HepG2 (cell line): ENCODE measurements around the gene GRIFIN. TPM values are rescaled to one million over a fixed set of nuclear protein-coding genes. Genes with fewer than 3 reads are reported as not detected.

ENCODE experiments used
- ARNTL ChIP-seq: sonication (generic); formaldehyde crosslinking; IDR thresholded peaks from 2 replicates; pipeline ENCODE4 v1.4.0; 2020; ENCODE audit warnings: mild to moderate bottlenecking, missing genetic modification reagents
- CBX1 ChIP-seq: IDR thresholded peaks from one replicate; pipeline ENCODE4 v1.6.1; 2016; ENCODE audit warnings: antibody characterized with exemption, low read depth
- FOXC1 ChIP-seq: sonication (generic); formaldehyde crosslinking; IDR thresholded peaks from 2 replicates; pipeline ENCODE4 v1.8.0; 2022; ENCODE audit warnings: mild to moderate bottlenecking, missing genetic modification reagents, borderline replicate concordance
- FOXP1 ChIP-seq, 2 experiments: fragments of 450-650 bp in 1 of 2; IDR thresholded peaks; 2 replicates each; pipeline ENCODE4 v1.6.1; 2017 to 2018; ENCODE audit warnings: antibody characterized with exemption in 1 of 2
- HDAC2 ChIP-seq: sonication (generic); formaldehyde crosslinking; IDR thresholded peaks from 2 replicates; pipeline ENCODE4 v1.4.0; 2020; ENCODE audit warnings: missing genetic modification reagents
- HES4 ChIP-seq: sonication (generic); formaldehyde crosslinking; IDR thresholded peaks from 2 replicates; pipeline ENCODE4 v1.9.0; 2021; ENCODE audit warnings: mild to moderate bottlenecking, missing genetic modification reagents, borderline replicate concordance
- MNT ChIP-seq: fragments of 450-650 bp; IDR thresholded peaks from 2 replicates; pipeline ENCODE4 v1.6.1; 2016
- RFX5 ChIP-seq: IDR thresholded peaks from 2 replicates; pipeline ENCODE4 v1.6.1; 2011; ENCODE audit warnings: low read depth, low read length, improper control_type of control experiment
- SNRNP70 ChIP-seq: fragments of 200-400 bp; formaldehyde crosslinking; IDR thresholded peaks from 2 replicates; pipeline ENCODE4 v1.6.1; 2017; ENCODE audit warnings: mild to moderate bottlenecking, low read depth, low read length, moderate library complexity
- SRSF1 ChIP-seq: fragments of 200-400 bp; formaldehyde crosslinking; optimal IDR thresholded peaks from 2 replicates; pipeline ENCODE3; 2017; ENCODE audit warnings: mild to moderate bottlenecking, low read depth, low read length, moderate library complexity
- TEF ChIP-seq: sonication (generic); formaldehyde crosslinking; IDR thresholded peaks from 2 replicates; pipeline ENCODE4 v1.5.0; 2020; ENCODE audit warnings: missing genetic modification reagents
- UBTF ChIP-seq: sonication (generic); formaldehyde crosslinking; IDR thresholded peaks from 2 replicates; pipeline ENCODE4 v1.4.0; 2020; ENCODE audit warnings: mild to moderate bottlenecking, missing genetic modification reagents
- ZBTB1 ChIP-seq: sonication (generic); formaldehyde crosslinking; IDR thresholded peaks from 2 replicates; pipeline ENCODE4 v1.4.0; 2020; ENCODE audit warnings: missing genetic modification reagents, borderline replicate concordance
- ZKSCAN5 ChIP-seq: sonication (generic); formaldehyde crosslinking; IDR thresholded peaks from 2 replicates; pipeline ENCODE4 v1.5.1; 2020; ENCODE audit warnings: mild to moderate bottlenecking, missing genetic modification reagents
- ZKSCAN8 ChIP-seq: IDR thresholded peaks from 2 replicates; pipeline ENCODE4 v1.6.1; 2016; ENCODE audit warnings: borderline replicate concordance, missing genetic modification reagents, missing compliant biosample characterization
- ZNF280D ChIP-seq: sonication (generic); formaldehyde crosslinking; IDR thresholded peaks from 2 replicates; pipeline ENCODE4 v1.5.1; 2020; ENCODE audit warnings: mild to moderate bottlenecking, missing genetic modification reagents
- ZNF292 ChIP-seq: sonication (generic); formaldehyde crosslinking; IDR thresholded peaks from 2 replicates; pipeline ENCODE4 v1.8.1; 2022; ENCODE audit warnings: mild to moderate bottlenecking, low read depth, missing genetic modification reagents, borderline replicate concordance
- ZNF333 ChIP-seq: sonication (generic); formaldehyde crosslinking; IDR thresholded peaks from 2 replicates; pipeline ENCODE4 v1.4.0; 2020; ENCODE audit warnings: mild to moderate bottlenecking, missing genetic modification reagents, borderline replicate concordance
- ZNF382 ChIP-seq: sonication (generic); formaldehyde crosslinking; IDR thresholded peaks from 2 replicates; pipeline ENCODE4 v1.5.0; 2020; ENCODE audit warnings: missing genetic modification reagents, mild to moderate bottlenecking, borderline replicate concordance
- ZNF414 ChIP-seq: sonication (generic); formaldehyde crosslinking; IDR thresholded peaks from 2 replicates; pipeline ENCODE4 v1.5.0; 2020; ENCODE audit warnings: missing genetic modification reagents
- ZNF558 ChIP-seq: sonication (generic); formaldehyde crosslinking; IDR thresholded peaks from 2 replicates; pipeline ENCODE4 v1.9.0; 2022; ENCODE audit warnings: mild to moderate bottlenecking, missing genetic modification reagents, borderline replicate concordance
- ZNF570 ChIP-seq: sonication (generic); formaldehyde crosslinking; IDR thresholded peaks from 2 replicates; pipeline ENCODE4 v1.4.0; 2020; ENCODE audit warnings: mild to moderate bottlenecking, missing genetic modification reagents, borderline replicate concordance
- ZNF678 ChIP-seq: sonication (generic); formaldehyde crosslinking; IDR thresholded peaks from 2 replicates; pipeline ENCODE4 v1.4.0; 2020; ENCODE audit warnings: mild to moderate bottlenecking, missing genetic modification reagents
- polyA plus RNA-seq, 8 experiments: library from polyadenylated mRNA; depleted of rRNA in 3 of 8; stranded (reverse) in 7 of 8; unstranded in 1 of 8; fragments of >200 nt; fragmentation: Illumina TruSeq in 4 of 8; extraction: Trizol in 4 of 8; gene quantifications; 2 replicates each; pipeline versions ENCODE4 v1.2.1 to v1.2.3, GENCODE V29; 2011 to 2016; ENCODE audit warnings: low read depth in 4 of 8, missing spikeins in 1 of 8, mixed read lengths in 1 of 8; ENCODE audit not compliant: insufficient read depth in 1 of 8
- total RNA-seq, 5 experiments: library from RNA; depleted of rRNA; stranded (reverse); fragments of >200 nt; fragmentation: Illumina TruSeq; extraction: Trizol; gene quantifications; 2 replicates each; pipeline ENCODE4 v1.2.3, GENCODE V29; 2016; ENCODE audit warnings: low read depth in 1 of 5

Gene GRIFIN
- total and polyA plus RNA-seq, 2 of the 13 experiments (the other 11 are each of a cell fraction or from before 2014, with no cell fraction given): not detected

GRCh38 chr7:2511769-2512168, 35.6 kb upstream of the GRIFIN start (continued):
- TF ChIP-seq TEF (CRISPR knock-in tag) (no peak), ZNF333 (CRISPR knock-in tag) (no peak), ZKSCAN8 (CRISPR knock-in tag) (no peak), ZNF382 (no peak), HDAC2 (CRISPR knock-in tag) (no peak), SRSF1 (no peak), SNRNP70 (no peak), ZNF280D (CRISPR knock-in tag) (no peak), ARNTL (CRISPR knock-in tag) (no peak), ZNF292 (0 out of 2 replicates have a peak, but pooled peaks have one; percentile 10), ZNF414 (CRISPR knock-in tag) (no peak), CBX1 (no peak), UBTF (CRISPR knock-in tag) (0 out of 2 replicates have a peak, but pooled peaks have one; percentile 6), RFX5 (no peak), HES4 (CRISPR knock-in tag) (no peak), ZKSCAN5 (CRISPR knock-in tag) (no peak), MNT (no peak), FOXC1 (CRISPR knock-in tag) (no peak), ZNF558 (CRISPR knock-in tag) (no peak), ZNF678 (no peak), FOXP1 (IDR thresholded peaks at IDR 0.05) (no peak), FOXP1 (CRISPR knock-in tag; IDR thresholded peaks at IDR 0.05) (no peak; the same call in 1 of the 2 replicates), ZNF570 (CRISPR knock-in tag) (no peak), ZBTB1 (CRISPR knock-in tag) (no peak)
